ENCODE results near the gene SOX6. TPM values are rescaled to one million over a fixed set of nuclear protein-coding genes. Genes with fewer than 3 reads are reported as not detected.

Gene SOX6
- total RNA-seq, 4 donors from 2014 or later, result 25.3 to 42.3 (median 37.4) TPM

DNA sequence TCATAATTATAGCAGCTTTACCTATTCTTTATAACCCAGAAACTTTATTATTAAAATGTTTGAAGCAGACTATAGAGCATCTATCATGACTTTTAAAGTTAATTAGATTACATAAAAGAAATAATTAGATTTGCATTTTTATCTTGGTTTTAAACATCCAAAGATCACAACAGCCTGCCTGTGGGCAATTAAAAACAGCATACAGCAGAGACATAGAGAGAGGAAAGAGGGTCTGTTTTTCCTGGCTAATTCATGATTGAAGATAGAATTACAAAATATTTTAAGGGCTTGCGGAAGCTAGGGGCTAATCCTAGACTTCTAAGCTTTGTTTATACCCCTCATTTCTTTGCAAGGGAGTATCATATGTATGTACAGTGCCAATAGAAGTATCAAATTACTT lies 178.1 kb downstream of the SOX6 start:
- in situ Hi-C loops (cut with MboI; ENCODE audit: low sequenced_read_pairs in 4 of 4) (loop anchor here in 2 of 4 donors (25.0 kb wide), 1 partner anchor 434 kb away; no protein-coding TSS in a partner anchor), intact Hi-C loops (cut with DNase I; ENCODE audit: low total_unique reads) (no loop called here)
- TF ChIP-seq, protein P1, sequence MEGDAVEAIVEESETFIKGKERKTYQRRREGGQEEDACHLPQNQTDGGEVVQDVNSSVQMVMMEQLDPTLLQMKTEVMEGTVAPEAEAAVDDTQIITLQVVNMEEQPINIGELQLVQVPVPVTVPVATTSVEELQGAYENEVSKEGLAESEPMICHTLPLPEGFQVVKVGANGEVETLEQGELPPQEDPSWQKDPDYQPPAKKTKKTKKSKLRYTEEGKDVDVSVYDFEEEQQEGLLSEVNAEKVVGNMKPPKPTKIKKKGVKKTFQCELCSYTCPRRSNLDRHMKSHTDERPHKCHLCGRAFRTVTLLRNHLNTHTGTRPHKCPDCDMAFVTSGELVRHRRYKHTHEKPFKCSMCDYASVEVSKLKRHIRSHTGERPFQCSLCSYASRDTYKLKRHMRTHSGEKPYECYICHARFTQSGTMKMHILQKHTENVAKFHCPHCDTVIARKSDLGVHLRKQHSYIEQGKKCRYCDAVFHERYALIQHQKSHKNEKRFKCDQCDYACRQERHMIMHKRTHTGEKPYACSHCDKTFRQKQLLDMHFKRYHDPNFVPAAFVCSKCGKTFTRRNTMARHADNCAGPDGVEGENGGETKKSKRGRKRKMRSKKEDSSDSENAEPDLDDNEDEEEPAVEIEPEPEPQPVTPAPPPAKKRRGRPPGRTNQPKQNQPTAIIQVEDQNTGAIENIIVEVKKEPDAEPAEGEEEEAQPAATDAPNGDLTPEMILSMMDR (IDR thresholded peaks at IDR 0.05 in 4 of 5, conservative IDR thresholded peaks at IDR 0.05 in 1 of 5), result no peak
- ATAC-seq (no peak), DNase-seq (no peak)
- H3K4me3 ChIP-seq, result no peak overlapping the region
- H3K27ac ChIP-seq, result no peak overlapping the region
- no peaks in the 10 kb centered on the region for H3K9me3 ChIP-seq
- H3K27me3 ChIP-seq, result no peaks in the 10 kb centered on the region
- peaks cover 12 to 15% of the 10 kb centered on the region in 2 donors for H3K4me1 ChIP-seq
- H3K36me3 ChIP-seq, result no peaks in the 10 kb centered on the region

- H3K4me3 ChIP-seq, result no peak overlapping the region
- no peaks in the 10 kb centered on the region for H3K36me3 ChIP-seq
- in situ Hi-C loops (cut with MboI; ENCODE audit: low sequenced_read_pairs in 4 of 4) (loop anchor here in 2 of 4 donors (25.0 kb wide), 1 partner anchor 435 kb away; no protein-coding TSS in a partner anchor), intact Hi-C loops (cut with DNase I; ENCODE audit: low total_unique reads) (no loop called here)
- no peak overlapping the region for H3K27ac ChIP-seq
- no peaks in the 10 kb centered on the region for H3K9me3 ChIP-seq
- peaks cover 6 to 11% of the 10 kb centered on the region in 2 donors for H3K4me1 ChIP-seq
- ATAC-seq, result no peak
- TF ChIP-seq, protein P1 (IDR thresholded peaks at IDR 0.05 in 4 of 5, conservative IDR thresholded peaks at IDR 0.05 in 1 of 5), result no peak
- TF ChIP-seq POLR2A (IDR thresholded peaks at IDR 0.05), result no peak
- H3K27me3 ChIP-seq, result no peaks in the 10 kb centered on the region
- DNase-seq, result no peak
Measured at GRCh38 chr11:16177688-16178087, 178.7 kb downstream of the SOX6 start.

GRCh38 chr11:16173798-16174197 lies 182.5 kb downstream of the SOX6 start:
- intact Hi-C loops (cut with DNase I; ENCODE audit: low total_unique reads) (no loop called here), in situ Hi-C loops (cut with MboI; ENCODE audit: low sequenced_read_pairs in 4 of 4) (no loop called here)
- no peak for ATAC-seq
- Histone ChIP-seq H3K4me3 (no peak overlapping the region), H3K27me3 (no peaks in the 10 kb centered on the region), H3K4me1 (peaks cover 0 to 2% of the 10 kb centered on the region in 2 donors), H3K9me3 (no peaks in the 10 kb centered on the region), H3K27ac (no peak overlapping the region), H3K36me3 (no peaks in the 10 kb centered on the region)
- no peak for TF ChIP-seq POLR2A (IDR thresholded peaks at IDR 0.05)
- TF ChIP-seq, protein P1 (IDR thresholded peaks at IDR 0.05 in 4 of 5, conservative IDR thresholded peaks at IDR 0.05 in 1 of 5), result no peak
- DNase-seq, result no peak

- no peaks in the 10 kb centered on the region for H3K4me1 ChIP-seq
- DNase-seq, result no peak
- intact Hi-C loops (cut with DNase I; ENCODE audit: low total_unique reads) (no loop called here), in situ Hi-C loops (cut with MboI; ENCODE audit: low sequenced_read_pairs in 4 of 4) (no loop called here)
- no peaks in the 10 kb centered on the region for H3K27me3 ChIP-seq
- no peak overlapping the region for H3K27ac ChIP-seq
- no peak for ATAC-seq
- TF ChIP-seq POLR2A (IDR thresholded peaks at IDR 0.05), result no peak
- TF ChIP-seq, protein P1 (IDR thresholded peaks at IDR 0.05 in 4 of 5, conservative IDR thresholded peaks at IDR 0.05 in 1 of 5), result no peak
- no peaks in the 10 kb centered on the region for H3K36me3 ChIP-seq
- no peaks in the 10 kb centered on the region for H3K9me3 ChIP-seq
- no peak overlapping the region for H3K4me3 ChIP-seq
Measured at GRCh38 chr11:16171882-16172281, 184.5 kb downstream of the SOX6 start.
